ENCODE data around the gene MB21D2.

MB21D2 gene

DNA sequence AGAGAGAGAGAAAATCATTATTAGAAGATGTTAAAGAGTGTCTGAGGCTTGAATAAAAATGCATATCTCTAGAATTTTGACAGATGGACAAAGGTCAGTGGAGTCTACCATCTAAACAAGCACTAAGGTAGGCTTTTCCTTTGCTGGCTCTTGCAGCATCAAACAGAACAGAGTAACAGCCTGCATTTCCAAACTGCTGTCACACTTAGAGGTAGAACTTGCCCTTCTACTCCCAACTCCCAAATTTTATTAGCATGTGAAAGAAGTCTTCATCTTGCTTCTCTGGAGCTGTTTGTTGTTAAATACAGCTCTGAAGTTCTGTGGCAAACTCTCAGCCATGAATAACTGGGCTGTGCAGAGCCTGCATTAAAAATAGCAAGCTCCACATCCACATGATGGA, 4.1 kb upstream of the MB21D2 start:
- DNase-seq: no peak

DNA sequence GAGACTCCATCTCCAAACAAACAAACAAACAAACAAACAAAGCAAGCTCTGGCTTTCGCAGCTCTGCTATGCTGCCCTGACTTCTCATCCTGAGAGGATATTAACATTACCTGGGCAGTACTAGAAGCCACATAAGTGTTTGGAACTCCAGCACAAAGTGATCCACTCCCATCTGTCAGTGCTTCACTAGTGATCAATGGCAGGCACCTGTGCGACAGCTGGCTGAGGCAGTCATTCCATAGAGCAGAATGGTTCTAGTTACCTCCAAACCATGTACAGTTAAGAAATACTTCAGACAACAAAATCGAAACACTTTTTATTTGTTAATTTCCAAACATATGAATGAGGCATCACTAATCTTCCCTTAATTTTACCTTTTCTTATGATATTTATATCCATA, 2.8 kb upstream of the MB21D2 start:
- DNase-seq: no peak

DNA sequence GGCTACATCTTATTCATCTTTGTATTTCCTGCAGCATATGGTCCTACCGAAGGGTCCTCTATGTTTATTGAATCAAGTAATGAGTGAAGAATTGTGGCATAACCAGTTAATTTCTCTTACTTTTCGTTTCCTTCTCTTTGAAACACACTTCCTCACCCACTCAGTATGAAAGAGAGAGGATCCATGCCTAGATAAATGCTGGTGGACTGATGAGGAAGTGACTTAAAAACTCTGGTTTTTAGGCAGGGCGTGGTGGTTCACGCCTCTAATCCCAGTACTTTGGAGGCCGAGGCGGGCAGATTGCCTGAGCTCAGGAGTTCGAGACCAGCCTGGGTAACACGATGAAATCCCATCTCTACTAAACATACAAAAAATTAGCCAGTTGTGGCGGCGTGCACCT, 2.2 kb upstream of the MB21D2 start:
- DNase-seq: peak; percentile 44 to 79 (median 68)

DNA sequence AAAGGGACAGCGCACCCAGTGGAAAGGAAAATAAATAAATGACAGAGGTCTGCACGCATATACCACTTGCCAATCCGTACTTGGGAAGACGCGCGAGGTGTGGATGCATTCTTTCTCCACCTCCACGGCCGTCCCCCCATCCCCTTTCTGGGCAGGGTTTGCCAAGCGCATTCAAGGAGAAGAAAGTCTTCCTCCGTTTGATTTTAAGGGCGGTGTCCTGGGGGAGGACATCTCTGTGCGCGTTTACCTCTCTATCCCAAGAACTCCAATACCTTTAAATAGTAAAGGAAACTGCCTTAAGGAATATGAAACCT, 576 bp upstream of the MB21D2 start:
- DNase-seq: no peak

DNA sequence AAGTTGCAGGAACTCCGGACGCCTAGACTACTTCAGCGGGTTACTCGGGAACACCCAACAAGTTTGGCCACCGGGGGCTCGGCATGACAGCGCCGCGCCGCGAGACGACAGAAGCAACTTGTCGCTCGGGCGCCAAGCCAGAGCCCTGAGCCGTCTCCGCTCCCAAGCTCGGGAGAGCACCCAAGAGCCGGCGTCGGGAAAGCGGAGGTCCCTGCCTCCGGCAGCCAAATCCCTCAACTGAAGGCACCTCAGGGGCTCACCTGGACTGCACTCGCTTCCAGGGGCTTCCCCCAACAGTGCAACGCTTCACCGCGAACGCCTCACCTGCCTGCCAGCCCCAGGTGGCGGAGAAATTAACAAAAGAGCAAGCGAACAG, 640 bp downstream of the MB21D2 start:
- peak; percentile 71 to 85 (median 78) for DNase-seq

DNA sequence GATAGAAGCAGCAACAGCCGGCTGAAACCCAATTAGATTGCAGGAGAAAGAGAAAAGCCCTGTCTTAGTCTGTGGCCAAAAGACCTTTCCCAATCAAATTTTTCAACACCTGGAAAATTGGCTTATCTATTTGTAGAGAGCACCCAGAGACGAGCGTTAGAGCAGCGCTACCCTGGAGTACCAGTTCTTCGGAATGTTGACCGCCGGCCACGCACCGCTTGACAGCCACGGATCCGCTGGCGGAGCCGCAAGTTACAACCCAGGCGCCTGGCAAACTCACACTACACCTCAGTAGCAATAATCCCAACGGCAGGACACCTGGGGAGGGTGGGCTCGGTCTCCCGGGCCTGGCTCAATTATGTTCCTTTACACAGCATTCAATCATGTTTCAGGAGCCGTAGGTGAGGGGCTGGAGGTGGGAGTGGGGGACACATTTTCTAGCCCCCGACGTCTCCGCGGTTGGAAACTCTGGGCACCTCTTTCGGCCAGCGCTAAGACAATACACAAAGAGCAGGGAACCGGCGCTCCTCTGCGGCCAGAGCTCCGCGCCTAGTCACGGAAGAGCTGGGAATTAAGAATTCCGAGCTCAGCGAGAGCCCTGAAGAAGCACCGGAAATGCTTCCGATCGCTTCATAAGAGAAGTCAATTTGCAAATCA, 1.2 kb downstream of the MB21D2 start:
- DNase-seq: peak in 2 of 4 experiments; percentile 17 to 36

DNA sequence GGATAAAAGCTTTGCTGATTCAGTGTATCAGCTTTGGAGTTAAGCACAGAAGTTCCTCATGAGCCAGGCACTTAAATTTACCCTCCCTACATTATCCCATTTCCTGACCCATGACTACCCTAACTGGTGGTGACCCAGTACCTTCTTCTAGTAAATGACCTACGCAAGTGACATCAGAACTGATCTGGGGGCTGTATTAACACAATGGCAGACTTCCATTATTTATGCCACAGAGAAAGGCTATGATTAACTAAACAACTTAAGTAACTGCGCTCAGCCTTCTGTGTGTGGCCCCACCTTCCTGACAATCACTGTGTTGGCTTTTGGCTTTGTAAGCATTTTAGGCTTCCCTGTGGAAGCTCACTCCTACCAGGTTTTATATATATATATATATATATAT, 1.9 kb downstream of the MB21D2 start:
- peak in 3 of 4 experiments; percentile 33 to 77 (median 39) for DNase-seq

DNA sequence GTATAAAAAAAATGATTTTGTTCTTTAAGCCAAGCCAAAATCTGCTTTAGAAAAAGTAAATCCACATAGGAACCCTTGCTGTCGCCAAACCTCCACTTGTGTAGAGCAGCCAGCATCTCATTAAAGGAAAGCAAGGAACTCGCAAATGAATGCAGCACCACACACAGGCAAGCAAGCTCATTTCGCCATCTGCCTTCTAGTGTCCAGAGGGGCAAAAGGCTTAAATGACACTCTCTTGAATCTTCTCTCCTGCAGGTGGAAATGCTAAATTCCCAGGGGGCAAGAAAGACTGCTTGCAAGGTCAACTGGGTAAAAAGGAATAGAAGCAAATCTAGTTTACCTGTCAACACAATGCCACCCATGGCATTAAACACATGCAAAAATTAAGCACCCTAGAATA, 2.4 kb downstream of the MB21D2 start:
- peak in 3 of 4 experiments; percentile 10 to 41 (median 36) for DNase-seq

DNA sequence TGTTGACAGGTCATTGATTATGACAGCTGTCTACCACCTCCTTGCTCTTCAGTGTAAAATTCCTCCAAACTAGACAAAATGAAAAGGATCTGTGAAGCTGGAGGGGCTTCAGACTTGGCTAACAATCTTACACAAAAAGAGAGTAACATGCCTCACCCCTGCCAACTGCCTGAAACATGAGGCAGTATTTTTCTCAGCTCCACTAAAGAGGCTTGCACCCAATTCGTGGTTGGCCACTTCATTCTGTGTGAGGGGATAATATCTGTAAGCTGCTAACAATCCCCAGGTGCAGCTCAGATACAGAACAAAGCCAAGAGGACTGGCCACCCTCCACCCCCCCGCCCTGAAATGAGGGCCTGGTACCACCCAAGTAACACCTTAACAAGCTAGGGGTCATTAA, 2.8 kb downstream of the MB21D2 start:
- no peak for DNase-seq

DNA sequence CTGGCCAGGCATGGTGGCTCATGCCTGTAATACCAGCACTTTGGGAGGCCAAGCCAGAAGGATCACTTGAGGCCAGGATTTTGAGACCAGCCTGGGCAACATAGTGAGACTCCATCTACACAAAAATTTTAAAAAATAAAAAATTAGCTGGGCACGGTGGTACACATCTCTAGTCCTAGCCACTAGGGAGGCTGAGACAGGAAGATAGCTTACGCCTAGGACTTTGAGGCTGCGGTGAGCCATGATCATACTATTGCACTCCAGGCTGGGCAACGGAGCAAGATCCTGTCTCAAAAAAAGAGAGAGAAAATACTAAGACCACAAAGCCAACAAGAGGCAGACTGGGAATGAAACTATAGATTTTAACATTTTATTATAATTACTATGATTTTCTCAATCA, 4.1 kb downstream of the MB21D2 start:
- no peak for DNase-seq

DNA sequence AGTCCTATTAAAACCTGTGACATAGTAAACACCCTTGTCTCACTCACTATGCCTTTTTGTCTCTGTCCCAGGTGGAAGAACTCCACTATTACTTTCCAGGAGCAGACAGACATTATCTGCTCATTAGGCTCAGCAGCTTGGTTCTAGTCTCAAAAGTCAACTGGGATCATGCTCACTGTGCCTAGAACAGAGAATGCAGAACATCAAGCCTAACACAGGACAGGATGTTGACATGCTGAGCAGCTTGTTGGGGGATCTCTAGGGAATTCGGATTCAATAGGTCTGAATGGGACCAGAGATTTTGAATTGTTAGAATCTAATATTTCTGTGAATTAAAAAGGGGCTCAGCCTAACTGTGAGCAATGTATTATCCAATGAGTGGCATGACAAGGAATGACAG, 6.4 kb downstream of the MB21D2 start:
- no peak for DNase-seq

DNA sequence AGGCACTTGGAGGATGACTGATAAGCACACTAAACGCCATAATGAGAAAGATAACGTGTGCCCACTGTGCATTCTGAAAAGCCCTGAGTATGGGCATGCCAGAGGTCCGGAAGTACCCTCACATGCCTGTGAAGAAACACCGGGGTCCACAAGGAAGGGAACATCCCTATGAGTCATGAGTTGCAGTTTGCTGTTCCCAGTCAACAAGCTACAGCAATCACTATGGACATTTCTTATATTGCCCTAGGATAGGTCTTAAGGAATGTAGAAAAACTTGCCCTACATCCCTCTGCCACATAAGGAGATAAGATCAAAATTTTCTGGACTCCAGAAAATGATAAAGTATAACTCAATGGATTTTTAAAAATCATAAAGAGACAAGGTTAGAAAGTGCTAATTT, 9.9 kb downstream of the MB21D2 start:
- no peak for DNase-seq

DNA sequence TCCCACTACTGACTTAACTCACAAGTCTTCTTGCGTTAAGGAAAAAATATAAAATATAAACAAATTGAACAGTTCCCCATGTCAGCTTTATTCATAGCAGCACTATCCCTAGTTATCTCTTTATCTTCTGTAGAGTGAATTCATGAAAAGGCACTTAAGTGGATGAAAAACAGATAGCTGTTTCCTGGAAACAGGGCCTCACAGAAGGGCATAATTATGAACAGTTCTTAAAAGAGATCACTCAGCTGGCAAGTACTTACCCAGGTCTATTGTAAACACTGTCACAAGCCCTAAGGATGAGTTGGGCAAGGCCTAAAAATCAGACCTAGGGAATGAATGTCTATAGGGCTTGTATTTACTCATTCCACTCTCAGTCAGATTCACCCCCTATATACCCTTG, 10.7 kb downstream of the MB21D2 start:
- DNase-seq: no peak

DNA sequence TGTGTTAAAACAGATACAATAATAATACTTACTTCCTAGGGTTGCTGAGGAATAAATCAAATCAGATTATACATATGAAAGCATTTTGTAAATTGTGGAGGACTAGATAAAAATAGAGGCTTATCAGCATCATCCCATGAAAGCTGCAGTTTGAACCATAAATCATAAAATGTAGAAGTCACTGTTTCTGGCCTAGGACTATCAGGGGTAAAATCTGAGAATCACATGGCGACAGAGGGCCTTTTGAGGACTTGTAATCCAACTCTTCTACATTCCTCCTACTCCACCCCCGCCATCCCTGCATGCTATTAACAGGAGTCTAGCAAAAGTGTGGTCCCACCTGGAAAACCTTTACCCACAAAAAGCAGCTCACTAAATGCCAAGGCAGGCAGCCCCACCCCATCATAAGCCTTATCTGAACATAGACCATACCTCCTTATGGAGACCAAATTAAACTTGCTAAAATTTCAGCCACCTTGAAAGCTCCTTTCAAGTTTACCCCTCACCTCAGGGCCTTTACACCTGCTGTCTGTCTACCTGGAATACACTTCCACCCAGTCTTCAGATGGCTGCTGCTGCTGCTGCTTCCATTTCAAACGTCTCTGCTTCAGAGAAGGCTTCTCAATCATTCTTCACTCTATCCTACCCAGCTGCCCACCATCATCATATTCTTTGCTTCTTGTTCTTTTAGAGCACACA, 11.5 kb downstream of the MB21D2 start:
- DNase-seq: no peak

DNA sequence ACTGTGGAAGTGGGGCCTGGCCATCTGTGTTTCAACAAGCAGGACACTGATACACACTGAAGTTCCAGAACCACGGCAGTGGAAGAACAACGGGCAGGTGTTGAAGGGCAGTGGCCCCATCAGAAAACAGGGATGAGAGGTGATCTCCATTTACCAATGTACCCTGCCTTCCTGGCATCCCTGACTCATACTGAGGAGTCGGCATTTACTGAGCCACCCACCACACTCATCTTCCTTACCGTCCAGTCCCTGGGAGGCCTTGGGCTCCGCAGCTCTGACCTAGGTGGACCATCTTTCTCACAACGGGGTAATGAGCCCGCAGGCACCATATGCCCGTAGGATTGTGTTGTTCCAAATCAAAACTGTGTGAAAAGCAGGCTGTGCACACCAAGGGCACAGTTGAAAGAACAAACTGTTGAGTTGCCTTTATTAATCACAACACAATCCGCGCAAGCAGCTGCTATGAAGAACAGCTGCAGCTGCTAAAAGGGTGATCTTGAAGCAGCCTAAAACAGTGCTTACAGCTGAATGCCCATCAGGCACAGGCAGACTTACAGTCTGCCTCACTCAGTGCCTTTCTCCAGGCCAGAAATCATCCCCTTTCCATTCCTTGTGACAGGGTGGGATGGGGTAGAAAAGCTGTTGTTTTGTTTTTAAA, 12.9 kb downstream of the MB21D2 start:
- DNase-seq: no peak

DNA sequence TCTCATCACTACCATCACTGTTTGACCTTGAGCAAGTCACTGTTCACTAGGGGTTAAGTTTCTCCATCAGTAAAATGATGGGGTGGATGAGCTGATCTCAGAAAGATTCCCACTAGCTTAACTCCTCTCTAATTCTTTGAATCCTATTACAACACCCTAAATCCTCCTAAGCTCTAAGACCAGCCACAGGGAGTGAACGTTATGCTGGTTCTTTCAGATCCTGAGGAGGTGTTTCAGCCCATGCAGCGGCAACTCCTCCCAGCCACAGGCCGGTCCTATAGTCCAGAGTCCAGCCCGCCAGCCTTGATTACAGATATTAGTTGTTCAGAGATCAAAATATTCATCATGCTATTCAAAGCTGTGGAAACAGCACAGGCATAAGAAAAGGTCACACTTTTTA, 15.1 kb downstream of the MB21D2 start:
- no peak for DNase-seq

DNA sequence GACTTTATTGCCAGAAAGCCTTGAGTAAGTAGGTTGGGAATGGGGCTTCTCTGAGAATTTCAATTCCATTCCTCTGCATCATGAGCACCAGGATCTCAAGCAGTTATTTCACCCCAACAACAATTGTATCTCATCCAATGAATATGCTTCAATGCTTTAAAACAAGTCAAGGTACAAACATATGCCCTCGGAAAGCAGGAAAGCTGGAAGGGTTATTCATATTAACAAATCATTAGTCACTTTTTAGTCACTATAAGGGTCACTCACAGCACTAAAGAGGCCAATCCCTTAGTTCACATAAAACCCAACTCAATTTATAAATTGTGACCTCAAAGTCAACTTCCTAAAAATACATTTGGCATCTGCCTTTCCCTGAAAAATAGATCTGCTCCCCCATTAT, 16.2 kb downstream of the MB21D2 start:
- peak in 2 of 4 experiments; percentile 12 to 38 for DNase-seq

DNA sequence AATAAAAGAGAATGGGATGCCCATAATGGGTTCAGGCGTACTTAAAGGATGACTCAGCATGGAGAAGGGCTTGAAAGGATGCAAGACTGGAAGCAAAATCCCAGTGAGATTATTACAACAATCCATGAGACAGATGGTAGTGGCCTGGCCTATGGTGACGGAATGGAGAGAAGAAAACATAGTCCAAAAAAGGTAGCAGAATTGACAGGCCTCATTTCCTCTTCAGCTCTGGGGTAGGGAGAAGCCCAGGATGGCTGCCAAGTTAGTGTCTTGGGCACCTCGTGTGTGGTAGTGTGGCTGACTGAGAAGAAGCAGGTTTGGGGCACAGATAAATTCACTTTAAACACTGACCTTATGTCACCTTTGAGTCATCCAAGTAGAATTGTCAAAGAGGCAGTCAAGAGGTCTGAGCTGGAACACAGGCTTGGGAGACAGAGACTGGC, 18.1 kb downstream of the MB21D2 start:
- DNase-seq: peak in 3 of 4 experiments; percentile 10 to 41 (median 27)

DNA sequence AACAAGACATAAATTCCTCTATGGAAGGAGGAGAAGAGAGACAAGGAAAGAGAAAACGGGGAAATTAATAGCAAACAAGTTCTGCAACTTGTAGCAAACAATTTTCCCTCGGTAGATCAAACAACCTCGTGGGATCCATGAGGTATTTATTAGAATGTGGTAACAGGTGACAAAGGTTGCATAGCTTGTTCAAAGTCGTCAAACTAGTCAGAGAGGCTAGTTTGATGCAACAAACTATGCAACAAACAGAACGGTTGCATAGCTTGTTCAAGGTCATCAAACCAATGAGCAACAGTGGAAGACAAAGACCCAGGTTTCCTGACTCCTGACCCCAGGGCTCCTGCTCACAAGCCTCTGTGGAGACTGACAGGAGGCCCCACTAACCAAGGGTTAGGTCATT, 20.7 kb downstream of the MB21D2 start:
- DNase-seq: peak in 1 of 4 experiments; percentile 16

DNA sequence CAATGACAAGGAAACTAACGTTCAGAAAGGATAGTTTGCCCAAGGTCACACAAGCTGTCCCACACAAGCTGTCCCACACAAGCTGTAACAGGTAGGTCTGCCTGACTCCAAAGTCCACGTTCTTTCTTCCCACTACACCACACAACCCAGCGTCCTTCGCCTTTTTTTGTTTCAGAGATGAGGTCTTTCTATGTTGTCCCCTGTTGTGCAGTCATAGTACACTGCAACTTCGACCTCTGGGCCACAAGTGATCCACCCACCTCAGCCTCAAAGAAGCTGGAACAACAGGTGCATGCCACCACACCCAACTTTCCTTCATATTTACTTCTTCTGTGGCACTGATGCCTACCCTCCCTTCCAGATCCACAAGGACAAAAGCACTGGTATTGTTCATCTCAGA, 21.4 kb downstream of the MB21D2 start:
- no peak for DNase-seq

DNA sequence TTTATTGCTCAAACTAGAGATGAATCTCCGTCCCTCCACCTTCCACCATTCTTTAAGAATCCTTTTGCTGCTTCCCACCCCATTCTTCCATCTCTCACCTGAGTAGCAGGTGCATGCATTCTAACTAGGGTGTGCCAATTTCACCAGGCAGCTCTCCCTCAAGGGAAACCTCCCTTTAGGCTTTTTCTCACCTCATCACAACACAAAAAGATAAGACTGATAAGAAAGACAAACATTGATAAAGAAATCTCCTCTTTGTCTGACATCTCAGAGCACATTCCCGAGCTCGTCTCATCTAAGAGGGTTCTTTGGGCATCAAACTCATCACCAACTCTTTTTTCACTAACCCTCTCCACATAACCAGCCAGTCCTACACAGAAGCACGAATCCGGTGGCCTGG, 23.0 kb downstream of the MB21D2 start:
- no peak for DNase-seq

DNA sequence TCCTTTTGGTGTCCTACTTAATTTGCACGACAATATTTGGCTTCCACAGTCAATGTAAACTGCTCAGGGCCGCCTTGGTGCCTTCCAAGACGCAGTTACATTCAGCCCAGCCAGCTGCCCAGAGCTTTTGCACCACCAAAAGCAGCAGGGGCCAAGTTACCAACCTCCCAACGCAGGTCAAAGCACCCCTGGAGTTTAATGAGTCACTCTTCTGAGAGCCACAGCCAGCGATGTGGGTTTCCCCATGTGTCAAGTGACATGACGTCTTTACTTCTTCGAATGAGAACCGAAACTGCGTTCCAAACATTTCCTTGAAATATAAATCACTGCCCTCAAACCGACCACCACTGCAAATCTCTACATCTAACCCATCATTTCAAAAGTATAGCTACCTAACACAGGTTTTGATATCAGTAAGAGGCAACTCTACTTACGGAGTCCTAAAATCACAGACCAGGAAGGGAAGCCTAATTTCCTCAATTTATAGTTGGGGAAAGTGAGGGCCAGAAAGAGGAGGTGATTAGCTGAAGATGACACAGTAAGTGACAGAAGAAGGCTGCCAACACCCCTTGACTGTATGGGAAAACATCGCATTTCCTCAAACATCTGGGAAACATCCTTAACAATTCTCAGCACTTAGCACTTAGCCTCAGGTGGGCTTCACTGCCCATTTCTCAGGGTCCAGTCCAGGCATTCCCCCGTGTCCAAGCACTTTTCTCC, 24.5 kb downstream of the MB21D2 start:
- DNase-seq: peak; percentile 91 to 96 (median 94)

All from suppressor macrophage (primary cell).